ENCODE results near the gene SRGAP2C. TPM values are rescaled to one million over a fixed set of nuclear protein-coding genes. Genes with fewer than 3 reads are reported as not detected.
"Not testable (repeated sequence)": the region's sequence is repeated elsewhere in the genome, so short reads cannot be mapped to it uniquely, and the experiment has no call there.

SRGAP2C gene
- total RNA-seq (10 to 100 TPM in 1 of 2 donors, 1 to 10 TPM in 1; 8.0 to 13.0 TPM), polyA plus RNA-seq (ENCODE audit: insufficient read depth, low read depth, low replicate concordance) (1.5 TPM)
- long read RNA-seq, donor 1, full-length matches to known transcripts = 2 of 2 reads
- long read RNA-seq, donor 1, partial matches to known transcripts = 0 of 2 reads
- long read RNA-seq, donor 1, other reads (novel, unspliced or antisense) = 0 of 2 reads
- long read RNA-seq, donor 2, full-length matches to known transcripts = 3 of 3 reads
- long read RNA-seq, donor 2, partial matches to known transcripts = 0 of 3 reads
- long read RNA-seq, donor 2, other reads (novel, unspliced or antisense) = 0 of 3 reads

DNA sequence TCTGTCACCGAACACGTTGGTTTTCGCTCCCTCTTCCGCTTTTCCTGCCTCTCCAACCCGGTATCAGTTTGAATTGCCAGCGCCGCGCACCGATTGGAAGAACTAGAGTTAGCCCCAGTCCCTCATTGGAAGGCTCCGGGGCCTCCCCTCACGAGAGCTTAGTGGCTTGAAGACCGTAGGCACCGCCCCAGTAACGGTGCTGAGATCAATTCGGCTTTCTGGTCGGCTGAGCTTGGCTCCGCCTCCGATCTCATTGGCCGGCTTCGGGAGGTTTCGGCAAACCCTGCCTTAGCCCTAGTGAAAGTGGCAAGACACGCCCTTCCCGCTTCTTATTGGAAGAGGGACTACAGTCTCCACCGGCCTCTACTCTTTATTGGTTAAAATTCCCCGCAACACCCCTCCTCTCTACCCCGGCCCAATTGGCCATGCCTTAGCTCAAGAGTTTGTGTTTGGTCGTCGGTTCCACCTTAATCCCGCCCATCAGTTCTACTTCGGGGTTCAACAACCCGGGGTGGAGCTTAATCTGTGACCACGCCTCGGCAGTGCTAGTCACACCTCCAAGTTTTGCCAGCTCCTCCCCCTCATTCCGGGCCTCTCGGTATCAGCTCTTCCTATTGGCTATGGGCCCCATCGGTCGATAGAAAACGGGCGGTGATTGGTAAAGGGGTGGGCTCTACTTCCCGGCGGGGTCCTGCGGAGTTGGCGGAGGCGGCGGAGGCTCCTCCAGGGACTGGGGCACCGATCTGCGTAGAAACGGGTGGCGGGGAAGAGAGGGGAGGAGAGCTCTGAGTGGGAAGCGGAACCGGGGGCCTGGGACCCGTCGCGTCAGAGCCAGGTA lies at the start of gene SRGAP2C, which contains the start of gene FAM72B:
TSS of gene SRGAP2C (plus strand) at position 686 of the 838 bp plus-strand sequence. CDS start 2,472 bp downstream, outside the sequence.
TSS of gene FAM72B (minus strand) at position 51 of the 838 bp plus-strand sequence. CDS start 851 bp downstream, outside the sequence.
- H3K27me3 ChIP-seq; intact Hi-C loops (cut with DNase I; ENCODE audit: low total_unique reads); H3K36me3 ChIP-seq (ENCODE audit: low read depth, missing control alignments); H3K4me1 ChIP-seq; H3K9me3 ChIP-seq: not testable (repeated sequence)
- Histone ChIP-seq H3K4me3 (peak within 1 kb of the TSS; percentile 41 to 65), H3K27ac (peak within 1 kb of the TSS; percentile 45 to 72)
- WGBS, 2 donors = 1% methylated on average over 18 to 38 of the region's 54 CpGs
- peak; percentile 98 for DNase-seq

DNA sequence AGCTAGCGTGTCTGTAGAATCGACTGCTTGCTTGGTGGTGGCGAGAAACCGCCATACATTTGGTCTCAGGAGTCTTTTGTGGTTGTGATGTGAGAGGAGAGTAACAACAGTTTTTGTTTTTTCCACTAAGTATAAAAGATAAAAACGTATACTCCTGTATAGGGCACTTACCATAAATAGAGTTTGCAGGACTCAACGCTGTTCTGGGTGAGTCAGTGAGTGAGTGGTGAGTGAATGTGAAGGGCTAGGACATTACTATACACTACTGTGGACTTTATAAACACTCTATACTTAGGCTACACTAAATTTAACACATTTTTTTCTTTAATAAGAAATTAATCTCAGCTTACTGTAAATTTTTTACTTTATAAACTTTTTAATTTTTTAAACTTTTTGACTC lies 44.4 kb upstream of the SRGAP2C start:
- H3K4me3 ChIP-seq; H3K27ac ChIP-seq; DNase-seq; H3K36me3 ChIP-seq (ENCODE audit: low read depth, missing control alignments); H3K9me3 ChIP-seq; H3K27me3 ChIP-seq; intact Hi-C loops (cut with DNase I; ENCODE audit: low total_unique reads); H3K4me1 ChIP-seq: not testable (repeated sequence)
- WGBS, 2 donors = no CpG with 5 or more reads among the region's 6 CpGs

DNA sequence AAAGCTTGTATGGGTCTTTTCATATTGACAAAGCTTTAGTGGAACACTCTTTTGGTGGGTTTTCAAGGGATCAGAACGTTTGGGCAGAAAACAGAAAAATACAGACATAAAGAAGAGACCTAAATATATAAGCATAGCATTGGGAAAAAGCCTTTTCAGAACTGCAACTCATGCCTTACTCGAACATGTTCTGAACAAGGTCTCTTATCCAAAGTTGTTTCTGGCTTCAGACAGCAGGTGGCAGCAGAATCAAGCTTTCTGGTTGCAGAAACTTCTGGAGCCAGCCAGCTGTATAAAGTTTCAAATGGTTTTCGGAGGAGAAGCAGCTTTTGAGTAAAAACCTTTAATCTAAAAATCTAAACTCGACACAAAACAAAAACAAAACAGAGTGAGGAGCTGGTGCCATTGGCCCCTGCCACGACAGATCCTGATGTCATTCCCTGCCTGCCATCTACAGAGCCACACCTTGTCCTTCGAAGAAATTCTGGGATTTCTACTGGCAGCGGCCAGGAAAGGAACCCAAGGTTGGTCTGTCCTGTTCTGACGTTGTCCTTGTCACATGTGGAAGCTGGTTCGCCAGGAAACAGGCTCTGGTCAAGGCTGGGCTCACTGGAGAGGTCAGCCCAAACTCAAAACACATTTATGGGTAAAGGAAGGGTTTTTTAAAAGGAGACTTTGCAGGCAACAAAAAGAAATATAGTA lies 36.1 kb upstream of the SRGAP2C start:
- H3K4me1 ChIP-seq; intact Hi-C loops (cut with DNase I; ENCODE audit: low total_unique reads); H3K9me3 ChIP-seq; H3K36me3 ChIP-seq (ENCODE audit: low read depth, missing control alignments); H3K27ac ChIP-seq; H3K4me3 ChIP-seq; DNase-seq; H3K27me3 ChIP-seq: not testable (repeated sequence)
- TF ChIP-seq, protein P1, sequence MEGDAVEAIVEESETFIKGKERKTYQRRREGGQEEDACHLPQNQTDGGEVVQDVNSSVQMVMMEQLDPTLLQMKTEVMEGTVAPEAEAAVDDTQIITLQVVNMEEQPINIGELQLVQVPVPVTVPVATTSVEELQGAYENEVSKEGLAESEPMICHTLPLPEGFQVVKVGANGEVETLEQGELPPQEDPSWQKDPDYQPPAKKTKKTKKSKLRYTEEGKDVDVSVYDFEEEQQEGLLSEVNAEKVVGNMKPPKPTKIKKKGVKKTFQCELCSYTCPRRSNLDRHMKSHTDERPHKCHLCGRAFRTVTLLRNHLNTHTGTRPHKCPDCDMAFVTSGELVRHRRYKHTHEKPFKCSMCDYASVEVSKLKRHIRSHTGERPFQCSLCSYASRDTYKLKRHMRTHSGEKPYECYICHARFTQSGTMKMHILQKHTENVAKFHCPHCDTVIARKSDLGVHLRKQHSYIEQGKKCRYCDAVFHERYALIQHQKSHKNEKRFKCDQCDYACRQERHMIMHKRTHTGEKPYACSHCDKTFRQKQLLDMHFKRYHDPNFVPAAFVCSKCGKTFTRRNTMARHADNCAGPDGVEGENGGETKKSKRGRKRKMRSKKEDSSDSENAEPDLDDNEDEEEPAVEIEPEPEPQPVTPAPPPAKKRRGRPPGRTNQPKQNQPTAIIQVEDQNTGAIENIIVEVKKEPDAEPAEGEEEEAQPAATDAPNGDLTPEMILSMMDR (IDR thresholded peaks at IDR 0.05) = peak in 1 of 3 experiments; percentile 7
- 0 to 5% methylated on average over 1 to 2 of the region's 9 CpGs for WGBS, 2 donors

DNA sequence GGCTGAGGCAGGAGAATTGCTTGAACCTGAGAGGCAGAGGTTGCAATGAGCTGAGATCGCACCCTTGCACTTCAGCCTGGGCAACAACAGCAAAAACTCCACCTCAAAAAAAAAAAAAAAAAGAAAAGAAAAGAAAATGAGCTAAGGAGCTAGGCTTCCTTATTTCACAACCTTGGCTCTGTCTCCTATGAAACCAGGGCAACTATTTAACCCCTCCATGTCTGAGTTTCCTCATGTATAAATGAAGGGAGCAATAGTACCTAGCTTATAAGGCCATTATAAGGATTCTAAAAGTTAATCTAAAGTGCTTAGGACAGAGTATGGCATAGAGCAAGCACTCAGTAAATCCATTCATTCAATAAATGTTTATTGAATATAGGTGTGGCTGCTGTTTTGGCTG lies 33.5 kb upstream of the SRGAP2C start:
- H3K36me3 ChIP-seq (ENCODE audit: low read depth, missing control alignments); H3K4me1 ChIP-seq; H3K9me3 ChIP-seq; H3K27ac ChIP-seq; DNase-seq; H3K27me3 ChIP-seq; H3K4me3 ChIP-seq; intact Hi-C loops (cut with DNase I; ENCODE audit: low total_unique reads): not testable (repeated sequence)
- 90 to 91% methylated on average over 1 of the region's 1 CpG for WGBS, 2 donors

DNA sequence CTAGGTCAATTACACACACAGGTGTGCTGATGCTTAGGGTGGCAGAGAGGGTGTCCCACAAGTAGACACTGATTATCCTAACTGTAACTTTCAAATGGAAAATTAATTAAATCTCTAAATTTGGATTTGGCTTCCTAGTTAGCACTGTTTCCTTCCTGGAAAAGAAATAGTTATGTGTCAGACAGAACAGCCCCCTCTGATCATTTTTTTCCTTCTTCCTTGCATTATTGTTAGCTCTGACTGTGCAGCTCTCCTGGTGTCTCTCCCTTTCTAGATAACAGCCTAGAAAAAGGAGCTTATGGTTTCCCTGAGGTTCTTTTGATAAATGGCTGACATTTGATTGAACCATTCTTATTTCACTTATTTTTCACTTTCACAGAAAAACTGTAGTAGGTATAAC lies 32.0 kb upstream of the SRGAP2C start:
- H3K27ac ChIP-seq; H3K36me3 ChIP-seq (ENCODE audit: low read depth, missing control alignments); intact Hi-C loops (cut with DNase I; ENCODE audit: low total_unique reads); H3K9me3 ChIP-seq; DNase-seq; H3K27me3 ChIP-seq; H3K4me1 ChIP-seq; H3K4me3 ChIP-seq: not testable (repeated sequence)

DNA sequence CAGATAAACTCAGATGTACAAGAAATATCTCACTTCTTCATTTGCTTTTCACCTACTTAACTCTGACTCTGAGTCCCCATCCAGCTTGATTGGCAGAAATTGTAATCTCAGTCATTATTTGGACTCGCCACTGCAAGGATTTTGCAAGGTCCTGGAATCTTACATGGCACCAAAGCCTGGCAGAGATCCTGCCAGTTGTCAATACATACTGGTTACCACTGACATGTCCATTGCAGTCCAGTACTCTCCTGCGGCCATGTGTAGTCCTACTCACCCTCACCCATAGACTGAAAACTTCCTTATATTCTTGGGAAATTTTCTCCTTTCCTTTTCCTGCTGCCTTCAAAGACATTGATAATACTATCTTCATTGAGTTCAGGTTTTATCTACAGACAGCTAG lies 30.0 kb upstream of the SRGAP2C start:
- WGBS, 2 donors = 100% methylated on average over 1 of the region's 2 CpGs
- H3K4me3 ChIP-seq; DNase-seq; intact Hi-C loops (cut with DNase I; ENCODE audit: low total_unique reads); H3K27ac ChIP-seq; H3K27me3 ChIP-seq; H3K4me1 ChIP-seq; H3K9me3 ChIP-seq; H3K36me3 ChIP-seq (ENCODE audit: low read depth, missing control alignments): not testable (repeated sequence)

DNA sequence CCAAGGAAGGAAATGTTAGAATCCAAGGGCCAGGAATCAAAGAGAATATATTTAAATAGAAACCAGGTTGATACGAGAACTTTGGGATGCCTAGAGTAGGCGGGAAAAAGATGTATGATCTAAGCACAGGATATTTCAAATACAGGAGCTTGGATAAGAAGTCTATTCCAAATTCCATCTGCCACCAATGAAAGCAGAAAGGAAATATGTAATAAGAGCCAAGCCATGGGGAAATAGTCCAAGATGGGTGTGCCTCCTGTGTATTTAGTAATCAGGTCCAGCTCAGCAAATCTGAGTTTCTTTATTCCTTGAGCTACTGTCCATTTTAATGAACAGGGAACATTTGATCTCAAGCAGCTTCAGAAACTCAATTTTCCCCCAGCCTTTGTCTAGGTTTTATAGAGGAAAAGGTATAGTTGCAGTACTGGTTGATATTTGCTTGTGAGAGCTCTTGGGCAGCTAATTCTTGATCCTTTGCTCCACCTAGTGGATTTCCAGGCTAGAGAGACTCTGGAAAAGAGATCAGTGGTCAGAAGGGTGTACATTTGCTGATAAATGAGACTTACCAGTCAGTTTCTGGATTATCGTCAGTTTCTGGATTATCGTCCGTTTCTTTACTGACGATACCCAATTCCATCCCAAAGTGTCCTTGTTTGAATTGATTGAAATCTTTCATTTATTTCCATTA lies 29.0 kb upstream of the SRGAP2C start:
- H3K4me1 ChIP-seq; intact Hi-C loops (cut with DNase I; ENCODE audit: low total_unique reads); H3K4me3 ChIP-seq; H3K27me3 ChIP-seq; H3K36me3 ChIP-seq (ENCODE audit: low read depth, missing control alignments); H3K9me3 ChIP-seq; H3K27ac ChIP-seq: not testable (repeated sequence)
- DNase-seq = peak; percentile 14
- 73 to 77% methylated on average over 6 of the region's 6 CpGs for WGBS, 2 donors

DNA sequence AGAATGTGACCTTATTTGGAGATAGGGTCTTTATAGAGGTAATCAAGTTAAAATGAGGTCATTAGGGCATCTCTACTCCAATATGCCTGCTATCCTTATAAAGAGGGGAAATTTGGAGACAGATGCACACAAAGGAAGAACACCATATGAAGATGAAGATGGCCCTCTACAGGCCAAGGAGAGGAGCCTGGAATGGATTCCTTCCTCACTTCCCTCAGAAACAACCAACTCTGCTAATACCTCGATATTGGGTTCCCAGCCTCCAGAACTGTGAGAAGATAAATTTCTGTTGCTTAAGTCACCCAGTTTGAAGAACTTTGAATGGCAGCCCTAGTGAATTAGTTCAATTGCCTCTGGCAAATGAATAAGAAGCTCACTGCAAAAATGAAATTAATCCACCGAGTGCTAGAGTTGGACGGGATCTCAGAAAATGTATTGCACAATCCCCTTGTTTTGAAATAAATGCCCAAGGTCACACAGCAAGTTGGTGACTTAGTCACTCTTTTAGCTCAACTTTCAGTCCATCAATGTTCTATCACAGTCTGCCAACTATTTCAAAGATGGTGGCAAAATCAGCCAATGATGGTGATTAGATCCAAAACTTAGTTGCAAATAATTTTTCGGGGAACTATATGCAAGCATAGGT lies 27.7 kb upstream of the SRGAP2C start:
- intact Hi-C loops (cut with DNase I; ENCODE audit: low total_unique reads); H3K9me3 ChIP-seq; DNase-seq; H3K36me3 ChIP-seq (ENCODE audit: low read depth, missing control alignments); H3K27ac ChIP-seq; H3K27me3 ChIP-seq; H3K4me3 ChIP-seq; H3K4me1 ChIP-seq: not testable (repeated sequence)
- no CpG with 5 or more reads among the region's 4 CpGs for WGBS, 2 donors

DNA sequence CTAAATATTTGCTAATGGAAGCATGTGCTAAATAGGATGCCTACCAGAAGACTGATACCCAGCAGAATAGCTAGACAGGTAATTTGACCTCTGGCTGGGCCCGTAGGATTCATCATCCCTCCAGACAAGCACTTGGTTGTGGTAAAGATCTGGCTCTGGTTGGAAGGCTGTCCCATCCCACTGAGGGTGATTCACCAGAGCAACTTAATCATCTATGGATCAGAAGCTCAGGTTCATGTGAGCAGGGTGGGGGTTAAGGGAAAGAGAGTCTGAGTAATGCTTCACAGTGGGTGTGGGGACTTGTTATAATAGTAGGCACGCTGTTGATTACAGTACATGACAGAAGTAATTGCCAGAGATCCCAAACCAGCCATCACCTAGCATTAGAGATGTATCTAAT lies 27.2 kb upstream of the SRGAP2C start:
- DNase-seq; H3K4me3 ChIP-seq; H3K27ac ChIP-seq; H3K9me3 ChIP-seq; H3K4me1 ChIP-seq; H3K36me3 ChIP-seq (ENCODE audit: low read depth, missing control alignments); intact Hi-C loops (cut with DNase I; ENCODE audit: low total_unique reads); H3K27me3 ChIP-seq: not testable (repeated sequence)
- 100% methylated on average over 1 of the region's 2 CpGs; no CpG with 5 or more reads in 1 of the 2 donors for WGBS, 2 donors

DNA sequence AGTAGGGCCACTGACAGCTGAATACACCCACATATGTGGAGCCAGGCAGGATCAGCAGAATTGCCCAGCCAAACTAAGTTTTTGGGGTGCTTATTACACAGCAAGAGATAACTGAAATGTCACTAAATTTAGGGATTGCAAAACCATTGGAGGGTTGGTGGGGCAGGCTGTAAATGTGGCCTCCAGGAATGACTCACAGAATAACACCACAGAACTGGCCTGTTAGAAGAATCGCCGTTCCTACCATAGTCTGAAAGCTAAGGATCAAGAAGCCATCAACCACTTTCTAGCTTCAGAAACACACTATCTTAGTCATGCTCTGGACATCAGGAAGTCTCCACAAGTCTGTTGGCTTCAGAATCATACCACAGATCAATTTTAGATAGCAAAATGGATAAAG lies 24.7 kb upstream of the SRGAP2C start:
- DNase-seq; H3K9me3 ChIP-seq; H3K4me1 ChIP-seq; intact Hi-C loops (cut with DNase I; ENCODE audit: low total_unique reads); H3K4me3 ChIP-seq; H3K36me3 ChIP-seq (ENCODE audit: low read depth, missing control alignments); H3K27me3 ChIP-seq; H3K27ac ChIP-seq: not testable (repeated sequence)
- 75 to 83% methylated on average over 2 of the region's 2 CpGs for WGBS, 2 donors
